Endometrium (tissue), 2 donors: ENCODE results near the gene TECTA.

Experiments
- FAIRE-seq: peaks from 2 replicates; lab custom pipeline; 2012; peaks lifted over from hg19 to GRCh38; lab: Jason Lieb, UNC
- donor health status: control.
- donor health status: control.

TECTA gene, protein sequence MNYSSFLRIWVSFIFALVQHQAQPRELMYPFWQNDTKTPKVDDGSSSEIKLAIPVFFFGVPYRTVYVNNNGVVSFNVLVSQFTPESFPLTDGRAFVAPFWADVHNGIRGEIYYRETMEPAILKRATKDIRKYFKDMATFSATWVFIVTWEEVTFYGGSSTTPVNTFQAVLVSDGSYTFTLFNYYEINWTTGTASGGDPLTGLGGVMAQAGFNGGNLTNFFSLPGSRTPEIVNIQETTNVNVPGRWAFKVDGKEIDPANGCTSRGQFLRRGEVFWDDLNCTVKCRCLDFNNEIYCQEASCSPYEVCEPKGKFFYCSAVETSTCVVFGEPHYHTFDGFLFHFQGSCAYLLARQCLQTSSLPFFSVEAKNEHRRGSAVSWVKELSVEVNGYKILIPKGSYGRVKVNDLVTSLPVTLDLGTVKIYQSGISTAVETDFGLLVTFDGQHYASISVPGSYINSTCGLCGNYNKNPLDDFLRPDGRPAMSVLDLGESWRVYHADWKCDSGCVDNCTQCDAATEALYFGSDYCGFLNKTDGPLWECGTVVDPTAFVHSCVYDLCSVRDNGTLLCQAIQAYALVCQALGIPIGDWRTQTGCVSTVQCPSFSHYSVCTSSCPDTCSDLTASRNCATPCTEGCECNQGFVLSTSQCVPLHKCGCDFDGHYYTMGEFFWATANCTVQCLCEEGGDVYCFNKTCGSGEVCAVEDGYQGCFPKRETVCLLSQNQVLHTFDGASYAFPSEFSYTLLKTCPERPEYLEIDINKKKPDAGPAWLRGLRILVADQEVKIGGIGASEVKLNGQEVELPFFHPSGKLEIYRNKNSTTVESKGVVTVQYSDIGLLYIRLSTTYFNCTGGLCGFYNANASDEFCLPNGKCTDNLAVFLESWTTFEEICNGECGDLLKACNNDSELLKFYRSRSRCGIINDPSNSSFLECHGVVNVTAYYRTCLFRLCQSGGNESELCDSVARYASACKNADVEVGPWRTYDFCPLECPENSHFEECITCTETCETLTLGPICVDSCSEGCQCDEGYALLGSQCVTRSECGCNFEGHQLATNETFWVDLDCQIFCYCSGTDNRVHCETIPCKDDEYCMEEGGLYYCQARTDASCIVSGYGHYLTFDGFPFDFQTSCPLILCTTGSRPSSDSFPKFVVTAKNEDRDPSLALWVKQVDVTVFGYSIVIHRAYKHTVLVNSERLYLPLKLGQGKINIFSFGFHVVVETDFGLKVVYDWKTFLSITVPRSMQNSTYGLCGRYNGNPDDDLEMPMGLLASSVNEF (N-terminal part only)

DNA sequence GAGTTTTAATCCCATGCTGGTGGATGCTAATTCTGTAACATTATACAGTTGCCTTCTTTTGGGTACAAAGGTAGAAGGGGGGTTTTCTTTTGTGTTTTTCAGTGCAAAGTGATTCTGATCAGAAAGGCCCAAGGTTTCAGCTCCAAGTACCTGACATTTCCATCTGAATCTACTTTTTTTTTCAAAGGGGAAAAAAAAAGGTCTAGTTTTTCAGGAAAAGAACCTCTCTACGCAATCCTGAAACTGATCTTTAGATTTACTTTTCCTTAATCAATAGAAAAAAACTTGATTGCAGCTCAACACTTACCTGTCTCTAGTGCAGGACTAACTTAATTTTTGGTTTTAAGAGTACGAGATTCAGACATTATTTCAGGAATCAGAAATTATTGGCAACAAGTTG lies at the start of gene TECTA:
TSS of gene TECTA (plus strand) at position 301 of the 400 bp plus-strand sequence. CDS start 1,423 bp downstream, outside the sequence.
- FAIRE-seq = no peak

- FAIRE-seq = no peak
Observed at GRCh38 chr11:121053244-121053643, 47.8 kb upstream of the TECTA start.

DNA sequence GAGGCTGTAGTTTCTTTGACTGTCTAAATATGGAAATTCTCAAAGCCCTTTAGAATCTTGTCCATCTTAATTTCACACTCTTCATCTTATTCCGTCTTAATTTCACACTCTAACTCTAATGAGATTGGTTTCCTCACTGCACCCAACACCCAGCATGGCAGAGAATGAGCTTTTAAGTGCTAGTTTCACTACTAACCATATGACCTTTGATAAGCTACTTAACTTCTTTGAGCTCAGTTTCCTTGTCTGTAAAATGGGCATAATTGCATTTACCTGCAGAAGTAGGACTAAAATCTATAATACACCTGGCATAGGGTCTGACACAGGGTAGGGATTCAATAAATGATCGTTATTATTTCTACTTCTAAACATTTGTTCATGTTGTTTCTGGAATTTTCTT lies 46.8 kb upstream of the TECTA start:
- no peak for FAIRE-seq

- no peak for FAIRE-seq
Observed at GRCh38 chr11:121055076-121055475, 46.0 kb upstream of the TECTA start.

DNA sequence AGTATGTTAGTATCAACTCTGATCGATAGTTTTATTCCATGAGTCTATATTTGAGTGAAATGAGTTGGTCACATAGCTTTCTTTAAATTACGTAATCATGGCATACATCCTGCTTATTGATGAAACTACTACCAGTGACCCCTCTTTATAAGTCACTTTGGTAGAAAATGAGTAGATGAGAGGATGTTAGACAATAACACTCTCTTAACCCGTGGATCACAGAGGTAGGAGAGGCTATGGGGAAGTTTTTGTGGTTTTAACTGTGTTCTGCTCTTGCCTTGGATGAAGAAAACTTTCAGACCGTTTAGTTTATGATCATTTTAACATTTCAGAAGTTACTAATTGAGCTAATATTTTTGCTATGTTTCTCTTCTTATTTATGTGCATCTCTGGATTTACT lies 43.1 kb upstream of the TECTA start:
- FAIRE-seq = no peak

GRCh38 chr11:121058941-121059340 lies 42.1 kb upstream of the TECTA start:
- no peak for FAIRE-seq

- no peak for FAIRE-seq
Observed at GRCh38 chr11:121059605-121060004, 41.4 kb upstream of the TECTA start.

DNA sequence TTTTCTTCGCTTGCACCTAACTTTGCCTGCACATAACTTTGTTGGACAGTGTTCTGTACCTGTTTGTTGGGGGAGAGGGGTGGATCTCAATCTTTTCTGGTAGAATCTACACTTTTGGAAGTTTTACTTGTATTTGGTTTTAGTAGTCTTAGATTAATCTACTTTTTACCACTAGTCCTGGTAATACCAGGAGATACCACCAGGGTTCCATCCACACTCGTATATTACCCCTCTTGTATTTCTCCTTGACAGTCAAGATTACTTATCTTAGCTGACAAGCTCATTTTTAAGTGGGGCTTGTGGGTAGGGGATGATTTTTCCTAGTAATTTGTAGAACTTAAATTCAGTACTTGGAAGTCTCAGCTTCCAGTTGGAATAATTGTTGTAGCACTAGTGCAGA lies 37.3 kb upstream of the TECTA start:
- no peak for FAIRE-seq

DNA sequence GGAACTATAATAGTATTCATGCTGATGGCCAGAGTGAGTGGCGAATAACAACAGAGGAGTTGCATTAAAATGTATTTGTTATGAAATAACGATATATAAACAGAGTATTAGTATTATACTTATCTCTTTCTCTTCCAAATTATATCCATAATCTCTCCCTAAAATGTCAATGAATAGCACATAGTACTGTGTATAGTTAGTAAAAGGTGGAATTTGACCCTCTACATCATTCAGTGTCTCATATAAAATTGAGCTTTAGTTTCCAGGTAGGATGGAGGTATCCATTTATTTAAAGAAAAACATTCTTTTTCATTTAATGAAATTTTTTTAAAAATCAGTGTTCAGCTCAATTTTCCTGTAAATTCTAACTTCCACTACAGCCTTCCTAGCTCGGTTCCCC lies 34.4 kb upstream of the TECTA start:
- no peak for FAIRE-seq

GRCh38 chr11:121067026-121067425 lies 34.0 kb upstream of the TECTA start:
- FAIRE-seq = no peak

- FAIRE-seq = no peak
Observed at GRCh38 chr11:121067453-121067852, 33.6 kb upstream of the TECTA start.

- no peak for FAIRE-seq
Observed at GRCh38 chr11:121067962-121068647, 32.9 kb upstream of the TECTA start.

- FAIRE-seq = no peak
Observed at GRCh38 chr11:121068787-121069186, 32.3 kb upstream of the TECTA start.

DNA sequence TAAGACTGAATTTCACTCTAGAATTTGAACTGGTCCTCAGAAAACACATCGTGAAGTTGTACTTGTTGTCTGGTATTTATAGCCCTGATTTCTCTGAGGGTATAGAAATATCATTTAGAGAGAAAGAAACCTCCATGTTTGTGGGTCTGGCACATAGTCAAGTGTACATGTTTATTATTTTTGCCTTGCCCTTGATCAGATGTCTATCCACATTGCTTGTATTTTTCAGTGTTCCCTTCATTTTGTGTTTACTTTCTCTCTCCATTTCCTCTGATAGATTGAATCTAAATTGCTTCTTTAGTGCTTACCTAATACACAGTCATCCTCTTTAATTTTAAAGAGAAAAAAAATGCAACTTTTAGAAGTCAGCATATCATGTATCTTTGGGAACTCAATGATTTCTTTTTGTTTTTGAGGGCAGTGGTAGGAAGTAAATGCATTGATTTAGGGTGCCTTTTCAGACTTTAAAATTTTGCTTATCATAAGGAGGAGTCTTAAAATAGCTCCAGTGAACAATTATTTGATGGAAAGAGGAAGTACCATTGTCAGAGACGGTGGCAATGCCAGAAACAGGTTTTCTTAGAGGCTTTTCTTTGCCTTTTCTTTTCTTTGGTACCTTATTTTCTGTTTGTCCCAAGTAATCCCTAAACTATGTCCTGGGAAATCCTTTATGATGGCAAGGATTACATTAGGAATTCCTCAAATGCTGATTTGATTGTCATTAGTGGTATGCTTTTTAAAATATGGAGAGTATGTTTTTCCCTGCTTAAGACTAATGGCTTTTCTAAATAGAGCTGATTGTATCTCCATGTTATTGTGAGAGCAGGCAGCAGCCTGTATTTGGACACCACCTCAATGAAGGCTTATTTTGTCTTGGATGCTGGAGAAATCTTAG lies 29.8 kb upstream of the TECTA start:
- FAIRE-seq = no peak

DNA sequence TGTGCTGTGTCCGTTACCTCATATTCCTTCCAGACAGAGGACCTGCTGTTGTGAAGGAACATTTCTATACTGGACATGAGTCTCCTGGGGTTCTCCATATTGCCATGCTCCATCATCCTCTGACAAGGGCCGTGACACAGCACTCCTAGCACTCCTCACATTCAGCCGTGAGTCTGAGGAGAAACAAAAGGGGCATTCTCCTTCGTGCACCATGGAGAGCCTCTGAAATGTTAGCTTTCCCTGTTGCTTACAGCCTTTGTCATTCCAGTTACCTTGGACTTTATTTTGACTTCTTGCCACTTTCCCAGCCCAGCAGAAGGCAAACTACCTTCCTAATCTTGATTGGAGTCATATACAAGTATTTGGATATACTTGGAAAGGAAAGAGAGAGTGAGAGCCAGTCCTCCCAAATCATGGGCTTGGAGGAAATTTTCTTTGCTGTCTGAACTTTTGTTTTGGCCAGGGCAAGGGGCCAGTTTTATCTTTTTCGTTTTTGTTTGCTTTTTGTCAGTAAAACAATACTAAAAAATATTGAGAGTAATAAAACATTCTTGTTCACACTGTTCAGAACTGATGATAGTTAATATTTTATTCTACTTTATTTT lies 29.1 kb upstream of the TECTA start:
- no peak for FAIRE-seq

GRCh38 chr11:121081321-121081720 lies 19.7 kb upstream of the TECTA start:
- no peak for FAIRE-seq

DNA sequence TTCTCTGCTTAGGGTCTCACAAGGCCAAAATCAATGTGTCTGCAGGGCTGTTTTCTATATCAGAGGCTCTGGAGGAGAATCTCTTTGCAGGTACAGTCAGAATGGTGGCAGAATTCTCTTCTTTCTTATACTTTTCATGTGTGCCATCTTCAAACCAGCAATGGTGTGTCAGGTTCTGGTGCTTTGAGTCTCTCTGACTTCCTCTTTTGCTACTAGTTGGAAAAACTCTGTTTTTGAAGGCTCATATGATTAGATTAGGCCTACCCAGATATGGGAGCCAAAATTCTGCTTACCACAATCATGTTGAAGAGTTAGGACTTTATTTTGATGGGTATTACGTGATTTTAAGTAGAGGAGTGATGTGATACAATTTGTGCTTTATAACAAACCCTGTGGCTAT lies 18.8 kb upstream of the TECTA start:
- no peak for FAIRE-seq

- no peak for FAIRE-seq
Observed at GRCh38 chr11:121082670-121083069, 18.4 kb upstream of the TECTA start.

GRCh38 chr11:121086866-121087265 lies 14.2 kb upstream of the TECTA start:
- no peak for FAIRE-seq

GRCh38 chr11:121089566-121089965 lies 11.5 kb upstream of the TECTA start:
- no peak for FAIRE-seq
